Liver (tissue), 9 donors: Measurements from ENCODE around the gene GMDS. TPM values are rescaled to one million over a fixed set of nuclear protein-coding genes. Genes with fewer than 3 reads are reported as not detected.

Source experiments
- DNase-seq: peaks from one replicate; pipeline ENCODE4 v3.0.0-alpha.2; 2017; ENCODE audit warnings: low spot score
- H3K27ac ChIP-seq, 2 donors: one replicate each; pipeline ENCODE4 v1.7.0; 2013; ENCODE audit warnings: inconsistent platforms in 2 of 2, low read length in 2 of 2, control low read depth in 1 of 2, low read depth in 1 of 2, mild to moderate bottlenecking in 1 of 2
- H3K27me3 ChIP-seq, 4 donors: one replicate each; pipeline versions ENCODE4 v1.6.1 to v1.7.0; 2013; ENCODE audit warnings: low read length in 3 of 4, inconsistent platforms in 1 of 4, mild to moderate bottlenecking in 1 of 4, moderate library complexity in 1 of 4; ENCODE audit not compliant: control insufficient read depth in 4 of 4, insufficient read depth in 4 of 4
- H3K36me3 ChIP-seq, 4 donors: one replicate each; pipeline versions ENCODE4 v1.6.1 to v1.7.0; 2013; ENCODE audit warnings: low read length in 3 of 4, mild to moderate bottlenecking in 3 of 4, low read depth in 1 of 4, moderate library complexity in 1 of 4; ENCODE audit not compliant: control insufficient read depth in 4 of 4, insufficient read depth in 3 of 4
- H3K4me1 ChIP-seq, 4 donors: one replicate each; pipeline versions ENCODE4 v1.6.1 to v1.7.0; 2013; ENCODE audit warnings: low read length in 3 of 4, mild to moderate bottlenecking in 3 of 4, moderate library complexity in 1 of 4; ENCODE audit not compliant: control insufficient read depth in 4 of 4, insufficient read depth in 4 of 4
- H3K4me3 ChIP-seq, 3 donors: one replicate each; pipeline versions ENCODE4 v1.6.1 to v1.7.0; 2013; ENCODE audit warnings: low read length in 3 of 3, control low read depth in 1 of 3, low read depth in 1 of 3, mild to moderate bottlenecking in 1 of 3
- H3K9ac ChIP-seq, 2 donors: one replicate each; pipeline ENCODE4 v1.7.0; 2013; ENCODE audit warnings: low read length in 2 of 2, mild to moderate bottlenecking in 2 of 2, moderate library complexity in 2 of 2, control low read depth in 1 of 2, low read depth in 1 of 2
- H3K9me3 ChIP-seq, 4 donors: one replicate each; pipeline versions ENCODE4 v1.6.1 to v1.7.0; 2013; ENCODE audit warnings: low read length in 3 of 4; ENCODE audit not compliant: control insufficient read depth in 4 of 4
- HNF4A ChIP-seq, 2 donors: conservative IDR thresholded peaks; 2 replicates each; pipeline ENCODE4 v1.6.1; 2016; ENCODE audit warnings: antibody characterized with exemption in 2 of 2, mild to moderate bottlenecking in 2 of 2
- JUND ChIP-seq, 2 donors: IDR thresholded peaks; 2 replicates each; pipeline ENCODE4 v1.6.1; 2016; ENCODE audit warnings: antibody characterized with exemption in 2 of 2
- NR2F2 ChIP-seq: IDR thresholded peaks from 2 replicates; pipeline ENCODE4 v1.6.1; 2016; ENCODE audit warnings: antibody characterized with exemption
- SP1 ChIP-seq: IDR thresholded peaks from 2 replicates; pipeline ENCODE4 v1.6.1; 2018; ENCODE audit warnings: antibody characterized with exemption, mild to moderate bottlenecking
- WGBS: extraction: QIAGEN DNeasy Blood & Tissue Kit; methylation state at CpG from one replicate; pipeline ENCODE4 v1.1.7; 2013; 5-methylcytosine and 5-hydroxymethylcytosine counted together
- polyA plus RNA-seq, 2 donors: library from polyadenylated mRNA; stranded (reverse) in 1 of 2; unstranded in 1 of 2; fragments of 200-250 nt in 1 of 2; fragments of >200 nt in 1 of 2; fragmentation: Nextera tagmentation in 1 of 2; extraction: Ambion mirVana in 1 of 2; gene quantifications; one replicate each; pipeline versions ENCODE4 v1.2.1 to v1.2.3, GENCODE V29; 2013 to 2015
- total RNA-seq, 2 donors: library from RNA; depleted of rRNA; stranded (reverse); fragments of >200 nt; gene quantifications; one replicate each; pipeline ENCODE4 v1.2.3, GENCODE V29; 2014
- TF ChIP-seq, protein P1 (sequence below): IDR thresholded peaks from 2 replicates; pipeline ENCODE4 v1.6.1; 2016; ENCODE audit warnings: antibody characterized with exemption, mild to moderate bottlenecking
- TF ChIP-seq, protein P2 (sequence below): IDR thresholded peaks from 2 replicates; pipeline ENCODE4 v1.6.1; 2016; ENCODE audit warnings: antibody characterized with exemption
- TF ChIP-seq, protein P3 (sequence below): IDR thresholded peaks from 2 replicates; pipeline ENCODE4 v1.6.1; 2016; ENCODE audit warnings: antibody characterized with exemption
- TF ChIP-seq, protein P4 (sequence below): IDR thresholded peaks from 2 replicates; pipeline ENCODE4 v1.6.1; 2016; ENCODE audit warnings: antibody characterized with exemption
- donor health status: healthy.
- donor health status: healthy.
- donor health status: healthy.
- donor health status: healthy.
- donor health status: healthy.

Gene GMDS
- total and polyA plus RNA-seq, 4 donors, result 3.5 to 15.6 (median 13.0) TPM

DNA sequence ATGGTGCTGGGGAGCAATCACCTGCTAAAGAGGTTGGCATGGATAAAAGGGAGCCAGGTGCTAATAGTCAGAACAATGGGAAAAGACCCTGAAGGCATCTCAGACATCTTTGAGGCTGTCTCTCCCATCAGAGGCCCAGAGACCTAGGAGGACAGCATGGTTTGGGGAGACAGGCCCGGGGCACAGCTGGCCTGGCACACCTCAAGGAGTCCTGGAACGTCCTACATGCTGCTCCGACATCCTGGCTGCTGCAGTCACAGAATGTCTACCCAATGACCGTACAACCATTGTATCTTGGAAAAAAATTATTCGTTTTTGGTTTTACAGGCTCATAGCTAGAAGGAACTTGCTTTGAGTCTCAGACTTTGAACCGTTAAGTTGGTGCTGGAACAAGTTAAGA is 4.4 kb downstream of the GMDS start:
- 95% methylated on average over 6 of the region's 6 CpGs for WGBS
- H3K4me3 ChIP-seq, result no peak overlapping the region
- TF ChIP-seq HNF4A (conservative IDR thresholded peaks at IDR 0.05) (no peak), SP1 (no peak), JUND (IDR thresholded peaks at IDR 0.05) (no peak)
- TF ChIP-seq, protein P1, sequence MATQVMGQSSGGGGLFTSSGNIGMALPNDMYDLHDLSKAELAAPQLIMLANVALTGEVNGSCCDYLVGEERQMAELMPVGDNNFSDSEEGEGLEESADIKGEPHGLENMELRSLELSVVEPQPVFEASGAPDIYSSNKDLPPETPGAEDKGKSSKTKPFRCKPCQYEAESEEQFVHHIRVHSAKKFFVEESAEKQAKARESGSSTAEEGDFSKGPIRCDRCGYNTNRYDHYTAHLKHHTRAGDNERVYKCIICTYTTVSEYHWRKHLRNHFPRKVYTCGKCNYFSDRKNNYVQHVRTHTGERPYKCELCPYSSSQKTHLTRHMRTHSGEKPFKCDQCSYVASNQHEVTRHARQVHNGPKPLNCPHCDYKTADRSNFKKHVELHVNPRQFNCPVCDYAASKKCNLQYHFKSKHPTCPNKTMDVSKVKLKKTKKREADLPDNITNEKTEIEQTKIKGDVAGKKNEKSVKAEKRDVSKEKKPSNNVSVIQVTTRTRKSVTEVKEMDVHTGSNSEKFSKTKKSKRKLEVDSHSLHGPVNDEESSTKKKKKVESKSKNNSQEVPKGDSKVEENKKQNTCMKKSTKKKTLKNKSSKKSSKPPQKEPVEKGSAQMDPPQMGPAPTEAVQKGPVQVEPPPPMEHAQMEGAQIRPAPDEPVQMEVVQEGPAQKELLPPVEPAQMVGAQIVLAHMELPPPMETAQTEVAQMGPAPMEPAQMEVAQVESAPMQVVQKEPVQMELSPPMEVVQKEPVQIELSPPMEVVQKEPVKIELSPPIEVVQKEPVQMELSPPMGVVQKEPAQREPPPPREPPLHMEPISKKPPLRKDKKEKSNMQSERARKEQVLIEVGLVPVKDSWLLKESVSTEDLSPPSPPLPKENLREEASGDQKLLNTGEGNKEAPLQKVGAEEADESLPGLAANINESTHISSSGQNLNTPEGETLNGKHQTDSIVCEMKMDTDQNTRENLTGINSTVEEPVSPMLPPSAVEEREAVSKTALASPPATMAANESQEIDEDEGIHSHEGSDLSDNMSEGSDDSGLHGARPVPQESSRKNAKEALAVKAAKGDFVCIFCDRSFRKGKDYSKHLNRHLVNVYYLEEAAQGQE, result no peak
- TF ChIP-seq, protein P2, sequence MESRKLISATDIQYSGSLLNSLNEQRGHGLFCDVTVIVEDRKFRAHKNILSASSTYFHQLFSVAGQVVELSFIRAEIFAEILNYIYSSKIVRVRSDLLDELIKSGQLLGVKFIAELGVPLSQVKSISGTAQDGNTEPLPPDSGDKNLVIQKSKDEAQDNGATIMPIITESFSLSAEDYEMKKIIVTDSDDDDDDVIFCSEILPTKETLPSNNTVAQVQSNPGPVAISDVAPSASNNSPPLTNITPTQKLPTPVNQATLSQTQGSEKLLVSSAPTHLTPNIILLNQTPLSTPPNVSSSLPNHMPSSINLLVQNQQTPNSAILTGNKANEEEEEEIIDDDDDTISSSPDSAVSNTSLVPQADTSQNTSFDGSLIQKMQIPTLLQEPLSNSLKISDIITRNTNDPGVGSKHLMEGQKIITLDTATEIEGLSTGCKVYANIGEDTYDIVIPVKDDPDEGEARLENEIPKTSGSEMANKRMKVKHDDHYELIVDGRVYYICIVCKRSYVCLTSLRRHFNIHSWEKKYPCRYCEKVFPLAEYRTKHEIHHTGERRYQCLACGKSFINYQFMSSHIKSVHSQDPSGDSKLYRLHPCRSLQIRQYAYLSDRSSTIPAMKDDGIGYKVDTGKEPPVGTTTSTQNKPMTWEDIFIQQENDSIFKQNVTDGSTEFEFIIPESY, result no peak
- TF ChIP-seq, protein P3, sequence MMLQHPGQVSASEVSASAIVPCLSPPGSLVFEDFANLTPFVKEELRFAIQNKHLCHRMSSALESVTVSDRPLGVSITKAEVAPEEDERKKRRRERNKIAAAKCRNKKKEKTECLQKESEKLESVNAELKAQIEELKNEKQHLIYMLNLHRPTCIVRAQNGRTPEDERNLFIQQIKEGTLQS, result no peak

DNA sequence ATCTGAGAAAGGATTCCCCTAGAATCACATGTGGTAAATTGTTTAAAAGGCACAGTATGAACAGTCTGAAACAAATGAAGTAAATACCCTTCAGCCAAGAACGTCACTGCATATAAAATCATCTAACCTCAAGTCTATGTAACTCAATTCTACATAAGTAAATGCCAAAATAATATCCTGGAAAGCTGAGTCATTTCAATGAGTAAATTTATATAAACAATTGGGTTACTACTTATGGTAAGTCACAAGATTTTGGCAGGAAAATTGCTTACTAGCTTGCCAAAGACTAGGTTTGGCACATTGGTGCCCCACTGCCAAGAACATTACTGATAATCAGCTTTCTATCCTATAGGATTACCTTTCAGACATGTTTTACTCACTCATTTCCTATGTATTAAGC is 8.4 kb downstream of the GMDS start:
- Histone ChIP-seq H3K36me3 (no peaks in the 10 kb centered on the region), H3K9ac (no peak overlapping the region), H3K27ac (no peak overlapping the region), H3K27me3 (no peaks in the 10 kb centered on the region), H3K9me3 (no peaks in the 10 kb centered on the region), H3K4me1 (peaks cover 0 to 2% (median 0%) of the 10 kb centered on the region in 4 donors), H3K4me3 (no peak overlapping the region)
- TF ChIP-seq NR2F2, result no peak
- TF ChIP-seq, protein P4, sequence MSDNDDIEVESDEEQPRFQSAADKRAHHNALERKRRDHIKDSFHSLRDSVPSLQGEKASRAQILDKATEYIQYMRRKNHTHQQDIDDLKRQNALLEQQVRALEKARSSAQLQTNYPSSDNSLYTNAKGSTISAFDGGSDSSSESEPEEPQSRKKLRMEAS, result no peak
- DNase-seq, result no peak
- WGBS, result 86% methylated on average over 1 of the region's 1 CpG

More for the DNA sequence above, 4.4 kb downstream of the GMDS start:
- H3K27me3 ChIP-seq, result no peaks in the 10 kb centered on the region
- no peak overlapping the region for H3K9ac ChIP-seq
- no peaks in the 10 kb centered on the region for H3K9me3 ChIP-seq
- DNase-seq, result no peak
- no peaks in the 10 kb centered on the region for H3K36me3 ChIP-seq
- no peak overlapping the region for H3K27ac ChIP-seq
- peaks cover 0 to 8% (median under 1%) of the 10 kb centered on the region in 4 donors for H3K4me1 ChIP-seq

DNA sequence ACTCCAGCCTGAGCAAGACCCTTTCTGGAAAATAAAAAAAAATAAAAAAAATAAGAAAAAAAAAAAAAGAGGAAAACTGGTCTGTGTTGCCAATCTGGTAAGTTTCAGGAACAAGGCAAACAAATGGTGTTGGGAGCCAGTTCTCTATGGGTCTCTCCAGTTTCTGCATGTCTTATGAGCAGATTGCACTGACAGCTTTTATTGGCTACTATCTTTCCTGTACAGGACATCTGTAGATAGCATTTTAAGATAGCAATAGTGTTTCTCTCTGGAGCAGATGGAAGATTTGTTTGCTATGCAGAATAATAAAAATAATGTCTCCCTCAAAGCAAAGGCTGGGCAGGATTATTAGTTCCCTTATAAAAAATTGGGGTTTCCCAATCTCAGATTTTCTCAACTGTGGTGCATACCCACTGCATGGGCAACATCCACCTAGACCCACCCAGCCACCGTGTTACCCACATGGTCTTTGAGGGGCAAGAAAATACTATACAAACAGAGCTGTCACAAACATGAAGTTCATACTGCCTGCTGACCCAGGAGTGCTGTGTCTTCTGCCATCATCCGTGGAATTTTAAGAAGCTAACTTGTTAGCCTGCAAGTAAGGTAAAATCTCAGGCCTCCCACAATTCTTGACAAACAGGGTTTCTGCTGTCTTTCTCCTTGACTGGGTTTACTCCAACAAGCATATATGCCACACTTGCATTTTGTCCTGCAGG is 9.5 kb downstream of the GMDS start:
- no peak overlapping the region for H3K27ac ChIP-seq
- no peak for DNase-seq
- no peak overlapping the region for H3K9ac ChIP-seq
- peaks cover 0 to 2% (median 0%) of the 10 kb centered on the region in 4 donors for H3K4me1 ChIP-seq
- no peaks in the 10 kb centered on the region for H3K36me3 ChIP-seq
- H3K4me3 ChIP-seq, result no peak overlapping the region
- TF ChIP-seq, protein P2, result no peak
- 91% methylated on average over 2 of the region's 2 CpGs for WGBS
- no peaks in the 10 kb centered on the region for H3K27me3 ChIP-seq
- H3K9me3 ChIP-seq, result no peaks in the 10 kb centered on the region
